WTC11 (cell line): ENCODE data around the gene CELSR1. TPM values are rescaled to one million over a fixed set of nuclear protein-coding genes. Genes with fewer than 3 reads are reported as not detected.

Source experiments
- ATAC-seq: fragments of 200-7000 bp; cut with Tn5 transposase; 2 replicates; pipeline ENCODE4 v1.10.0; 2021; ENCODE audit warnings: mild to moderate bottlenecking, moderate library complexity
- CTCF ChIA-PET: fragments of 300-600 bp; sonication (Branson Sonifier 250); formaldehyde crosslinking; loops from one replicate; lab custom pipeline; 2021; ENCODE audit warnings: antibody characterized with exemption; lab: Charles Lee
- POLR2A ChIA-PET: fragments of 350-600 bp; sonication (Branson Sonifier 250); formaldehyde crosslinking; loops from one replicate; lab custom pipeline; 2021; ENCODE audit warnings: antibody characterized with exemption; lab: Charles Lee
- DNase-seq: peaks from one replicate; pipeline ENCODE4 v3.0.0; 2021; ENCODE audit warnings: low spot score
- H3K27ac Mint-ChIP-seq: 2 replicates; pipeline ENCODE4 v1.8.0; 2021; ENCODE audit warnings: mixed read lengths
- H3K27me3 Mint-ChIP-seq: 2 replicates; pipeline ENCODE4 v1.8.0; 2021; ENCODE audit warnings: low read depth, mild to moderate bottlenecking, moderate library complexity, mixed read lengths
- H3K36me3 Mint-ChIP-seq: 2 replicates; pipeline ENCODE4 v1.8.0; 2021; ENCODE audit warnings: mixed read lengths
- H3K4me1 Mint-ChIP-seq: 2 replicates; pipeline ENCODE4 v1.8.0; 2022; ENCODE audit warnings: mixed read lengths
- H3K4me3 Mint-ChIP-seq: 2 replicates; pipeline ENCODE4 v1.8.0; 2021; ENCODE audit warnings: mild to moderate bottlenecking, moderate library complexity, mixed read lengths
- H3K9me3 Mint-ChIP-seq: 2 replicates; pipeline ENCODE4 v1.8.0; 2021; ENCODE audit warnings: mixed read lengths
- AR ChIP-seq: fragments of 250-450 bp; sonication (Bioruptor Pico); IDR thresholded peaks from 2 replicates; pipeline ENCODE4 v1.9.0; 2021; ENCODE audit warnings: mild to moderate bottlenecking
- ATF6 ChIP-seq: sonication (generic); formaldehyde crosslinking; IDR thresholded peaks from 2 replicates; pipeline ENCODE4 v1.8.1; 2023; ENCODE audit warnings: mild to moderate bottlenecking, missing genetic modification reagents
- CTCF ChIP-seq: fragments of 200-600 bp; IDR thresholded peaks from 2 replicates; pipeline ENCODE4 v1.8.0; 2022; ENCODE audit warnings: antibody characterized with exemption
- ETV6 ChIP-seq: sonication (generic); formaldehyde crosslinking; IDR thresholded peaks from 2 replicates; pipeline ENCODE4 v1.8.1; 2022; ENCODE audit warnings: mild to moderate bottlenecking, missing genetic modification reagents
- FOXK1 ChIP-seq: sonication (generic); formaldehyde crosslinking; IDR thresholded peaks from 2 replicates; pipeline ENCODE4 v1.8.0; 2022; ENCODE audit warnings: mild to moderate bottlenecking, moderate library complexity, missing genetic modification reagents
- HMGXB4 ChIP-seq: sonication (generic); formaldehyde crosslinking; IDR thresholded peaks from 2 replicates; pipeline ENCODE4 v1.8.1; 2023; ENCODE audit warnings: mild to moderate bottlenecking, moderate library complexity, missing genetic modification reagents
- IRF1 ChIP-seq: sonication (generic); formaldehyde crosslinking; IDR thresholded peaks from 2 replicates; pipeline ENCODE4 v1.8.0; 2023; ENCODE audit warnings: missing genetic modification reagents
- NFYB ChIP-seq: sonication (generic); formaldehyde crosslinking; conservative IDR thresholded peaks from 2 replicates; pipeline ENCODE4 v1.8.0; 2022; ENCODE audit warnings: low read depth, missing genetic modification reagents
- PRRX2 ChIP-seq: fragments of 250-450 bp; sonication (Bioruptor Pico); IDR thresholded peaks from 2 replicates; pipeline ENCODE4 v1.8.0; 2021; ENCODE audit warnings: mild to moderate bottlenecking
- RORB ChIP-seq: fragments of 250-450 bp; sonication (Bioruptor Pico); IDR thresholded peaks from 2 replicates; pipeline ENCODE4 v1.9.0; 2021; ENCODE audit warnings: mild to moderate bottlenecking
- ZBTB21 ChIP-seq: sonication (generic); formaldehyde crosslinking; IDR thresholded peaks from 2 replicates; pipeline ENCODE4 v1.8.1; 2023; ENCODE audit warnings: mild to moderate bottlenecking, missing genetic modification reagents, borderline replicate concordance
- ZMAT4 ChIP-seq: fragments of 250-450 bp; sonication (Bioruptor Pico); IDR thresholded peaks from 2 replicates; pipeline ENCODE4 v1.9.0; 2021; ENCODE audit warnings: mild to moderate bottlenecking
- ZNF512 ChIP-seq: sonication (generic); formaldehyde crosslinking; IDR thresholded peaks from 2 replicates; pipeline ENCODE4 v1.8.1; 2022; ENCODE audit warnings: missing genetic modification reagents, borderline replicate concordance
- total RNA-seq: library from RNA; stranded (reverse); gene quantifications from 3 replicates; pipeline ENCODE4 v1.2.3, GENCODE V29; 2021

CELSR1 gene
- total RNA-seq, 1 experiment from 2014 or later, result 16.8 TPM

- Mint-ChIP-seq H3K4me3 (no peak overlapping the region), H3K27me3 (no peaks in the 10 kb centered on the region), H3K4me1 (0 out of 2 replicates have a peak, but pooled peaks cover 3% of the 10 kb centered on the region), H3K27ac (no peak overlapping the region), H3K9me3 (peaks cover 2% of the 10 kb centered on the region; the same call in 1 of the 2 replicates), H3K36me3 (peaks cover 4% of the 10 kb centered on the region)
- TF ChIP-seq ZBTB21 (CRISPR knock-in tag) (no peak), ZNF512 (CRISPR knock-in tag) (no peak), ATF6 (CRISPR knock-in tag) (no peak), RORB (CRISPR knock-in tag) (no peak), AR (CRISPR knock-in tag) (no peak), CTCF (no peak), IRF1 (no peak)
- DNase-seq (no peak), ATAC-seq (no peak)
- ChIA-PET CTCF (interaction anchor here (1.4 kb wide), 1 partner anchor 11 kb away, joined by 4 read pairs; no protein-coding TSS in a partner anchor), POLR2A (no interaction called here)
Observed at GRCh38 chr22:46387748-46388147, 149.7 kb downstream of the CELSR1 start.

- H3K36me3 Mint-ChIP-seq, result peaks cover 9% of the 10 kb centered on the region
- ChIA-PET CTCF (interaction anchor here (0.8 to 1.7 kb wide), 3 partner anchors 9 to 147 kb away, joined by 3 to 10 read pairs (median 4); no protein-coding TSS in a partner anchor), POLR2A (no interaction called here)
- H3K4me3 Mint-ChIP-seq, result no peak overlapping the region
- H3K9me3 Mint-ChIP-seq, result peaks cover 6% of the 10 kb centered on the region
- H3K27ac Mint-ChIP-seq, result no peak overlapping the region
- TF ChIP-seq ETV6 (CRISPR knock-in tag) (no peak), CTCF (peak; percentile 36; the same call in 1 of the 2 replicates), PRRX2 (CRISPR knock-in tag) (no peak)
- H3K4me1 Mint-ChIP-seq, result 0 out of 2 replicates have a peak, but pooled peaks cover 3% of the 10 kb centered on the region
- no peaks in the 10 kb centered on the region for H3K27me3 Mint-ChIP-seq
- DNase-seq (peak; percentile 60), ATAC-seq (peak; percentile 77)
Observed at GRCh38 chr22:46386312-46386711, 151.1 kb downstream of the CELSR1 start.

GRCh38 chr22:46382524-46382923 is 154.9 kb downstream of the CELSR1 start:
- H3K27ac Mint-ChIP-seq, result no peak overlapping the region
- H3K4me1 Mint-ChIP-seq, result peaks cover 23% of the 10 kb centered on the region
- DNase-seq (no peak), ATAC-seq (no peak)
- no peaks in the 10 kb centered on the region for H3K27me3 Mint-ChIP-seq
- peaks cover 9% of the 10 kb centered on the region for H3K36me3 Mint-ChIP-seq
- ChIA-PET CTCF (interaction anchor here (3.1 kb wide), 1 partner anchor 15 kb away, joined by 12 read pairs; no protein-coding TSS in a partner anchor), POLR2A (no interaction called here)
- H3K4me3 Mint-ChIP-seq, result no peak overlapping the region
- peaks cover 6% of the 10 kb centered on the region for H3K9me3 Mint-ChIP-seq
- no peak for TF ChIP-seq HMGXB4 (CRISPR knock-in tag)
- no peak for TF ChIP-seq FOXK1 (CRISPR knock-in tag)
- TF ChIP-seq NFYB (CRISPR knock-in tag), result no peak
- no peak for TF ChIP-seq ZMAT4 (CRISPR knock-in tag)
